ENCODE results near the gene LRRC25.

GRCh38 chr19:18426416-18426767 lies 29.0 kb upstream of the LRRC25 start:
- TF ChIP-seq CTCF (IDR thresholded peaks at IDR 0.05) (no peak), POLR2AphosphoS5 (IDR thresholded peaks at IDR 0.05) (no peak)

Measured in breast epithelium (tissue), 3 donors.